T-helper 1 cell treated with Interleukin-12 subunit alpha and Interleukin-12 subunit beta and Interleukin-4 antibody, amounts not matched to agents 30 ng/mL and 1 ng/mL, for 36 hours (primary cell): ENCODE data around the gene RAB3GAP1. TPM values are rescaled to one million over a fixed set of nuclear protein-coding genes. Genes with fewer than 3 reads are reported as not detected.

ENCODE experiments used
- intact Hi-C: fragments of 100-400 bp; cut with micrococcal nuclease; formaldehyde crosslinking; loops from one replicate; pipeline ENCODE4 v1.15.1; 2024
- total RNA-seq: library from RNA; stranded (reverse); gene quantifications from 2 replicates; pipeline ENCODE4 v1.2.3, GENCODE V29; 2022

The RAB3GAP1 gene
- total RNA-seq, 1 donor from 2014 or later, result 27.1 TPM

- intact Hi-C loops, result no loop called here
These were observed 155.9 kb downstream of the RAB3GAP1 start for GRCh38 chr2:135208016-135208415.

- intact Hi-C loops, result no loop called here
These were observed 160.7 kb downstream of the RAB3GAP1 start for GRCh38 chr2:135212757-135213156.

- intact Hi-C loops, result no loop called here
These were observed 166.3 kb downstream of the RAB3GAP1 start for GRCh38 chr2:135218426-135218825.

GRCh38 chr2:135219226-135219625, 167.1 kb downstream of the RAB3GAP1 start:
- intact Hi-C loops, result no loop called here

Other genes starting within 250 kb of the RAB3GAP1 start
- gene ACMSD, start 213.7 kb upstream of the RAB3GAP1 start, total RNA-seq, result not detected in 2 replicates
- 46.6 and 49.7 TPM in 2 replicates for gene CCNT2, start 133.5 kb upstream of the RAB3GAP1 start, total RNA-seq
- not detected in 2 replicates for gene MAP3K19, start 4.8 kb upstream of the RAB3GAP1 start, total RNA-seq